ENCODE data around the gene RYR2.

DNA sequence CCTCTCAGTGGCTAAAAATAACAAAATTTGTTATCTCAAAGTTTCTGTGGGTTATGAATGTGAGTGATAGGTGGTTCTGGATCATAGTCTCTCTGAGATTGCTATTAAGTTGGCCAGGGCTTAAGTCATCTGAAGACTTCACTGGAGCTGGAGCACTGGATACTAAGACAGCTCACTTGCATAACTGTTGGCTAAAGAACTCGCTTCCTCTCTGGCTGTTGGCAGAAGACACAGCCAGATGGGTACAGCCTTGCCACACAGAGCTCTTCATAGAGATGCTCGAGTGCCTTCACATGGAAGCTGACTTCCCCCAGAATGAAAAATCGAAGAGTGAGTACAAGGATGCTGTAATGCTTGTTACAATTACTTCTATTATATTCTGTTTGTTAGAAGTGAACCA lies 514.9 kb downstream of the RYR2 start:
- TF ChIP-seq, protein P1, sequence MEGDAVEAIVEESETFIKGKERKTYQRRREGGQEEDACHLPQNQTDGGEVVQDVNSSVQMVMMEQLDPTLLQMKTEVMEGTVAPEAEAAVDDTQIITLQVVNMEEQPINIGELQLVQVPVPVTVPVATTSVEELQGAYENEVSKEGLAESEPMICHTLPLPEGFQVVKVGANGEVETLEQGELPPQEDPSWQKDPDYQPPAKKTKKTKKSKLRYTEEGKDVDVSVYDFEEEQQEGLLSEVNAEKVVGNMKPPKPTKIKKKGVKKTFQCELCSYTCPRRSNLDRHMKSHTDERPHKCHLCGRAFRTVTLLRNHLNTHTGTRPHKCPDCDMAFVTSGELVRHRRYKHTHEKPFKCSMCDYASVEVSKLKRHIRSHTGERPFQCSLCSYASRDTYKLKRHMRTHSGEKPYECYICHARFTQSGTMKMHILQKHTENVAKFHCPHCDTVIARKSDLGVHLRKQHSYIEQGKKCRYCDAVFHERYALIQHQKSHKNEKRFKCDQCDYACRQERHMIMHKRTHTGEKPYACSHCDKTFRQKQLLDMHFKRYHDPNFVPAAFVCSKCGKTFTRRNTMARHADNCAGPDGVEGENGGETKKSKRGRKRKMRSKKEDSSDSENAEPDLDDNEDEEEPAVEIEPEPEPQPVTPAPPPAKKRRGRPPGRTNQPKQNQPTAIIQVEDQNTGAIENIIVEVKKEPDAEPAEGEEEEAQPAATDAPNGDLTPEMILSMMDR (IDR thresholded peaks at IDR 0.05), result no peak
- no peak for TF ChIP-seq POLR2A (IDR thresholded peaks at IDR 0.05)
- TF ChIP-seq EP300 (IDR thresholded peaks at IDR 0.05), result no peak

All from suprapubic skin (tissue), 3 donors.